Stimulated activated naive B cell treated with anti-CD40 and anti-IgM and Interleukin-4, amounts not matched to agents 10 μg/mL and 1 μg/mL and 100 μg/mL, for 72 hours (primary cell): Measurements from ENCODE around the gene TNIP1.

Source experiments
- ATAC-seq, 2 donors: fragments of 150-1000 bp; cut with Tn5 transposase; replicated peaks; 2 replicates each; pipeline ENCODE4 v1.10.0; 2021; ENCODE audit warnings: moderate library complexity in 1 of 2
- DNase-seq: peaks from one replicate; pipeline ENCODE4 v3.0.0; 2021
- H3K27ac Mint-ChIP-seq: one replicate; pipeline ENCODE4 v1.8.0; 2022; ENCODE audit warnings: mild to moderate bottlenecking, mixed read lengths
- H3K27me3 Mint-ChIP-seq, 2 donors: one replicate each; pipeline ENCODE4 v1.8.0; 2022; ENCODE audit warnings: mixed read lengths in 2 of 2
- H3K36me3 Mint-ChIP-seq, 2 donors: one replicate each; pipeline ENCODE4 v1.8.0; 2022; ENCODE audit warnings: mixed read lengths in 2 of 2, mild to moderate bottlenecking in 1 of 2
- H3K4me1 Mint-ChIP-seq, 2 donors: one replicate each; pipeline ENCODE4 v1.8.0; 2022; ENCODE audit warnings: mixed read lengths in 2 of 2, mild to moderate bottlenecking in 1 of 2
- H3K4me3 Mint-ChIP-seq, 2 donors: one replicate each; pipeline ENCODE4 v1.8.0; 2022; ENCODE audit warnings: mild to moderate bottlenecking in 2 of 2, mixed read lengths in 2 of 2, moderate library complexity in 1 of 2
- H3K9me3 Mint-ChIP-seq, 2 donors: one replicate each; pipeline ENCODE4 v1.8.0; 2022; ENCODE audit warnings: mixed read lengths in 2 of 2, mild to moderate bottlenecking in 1 of 2

The TNIP1 gene

DNA sequence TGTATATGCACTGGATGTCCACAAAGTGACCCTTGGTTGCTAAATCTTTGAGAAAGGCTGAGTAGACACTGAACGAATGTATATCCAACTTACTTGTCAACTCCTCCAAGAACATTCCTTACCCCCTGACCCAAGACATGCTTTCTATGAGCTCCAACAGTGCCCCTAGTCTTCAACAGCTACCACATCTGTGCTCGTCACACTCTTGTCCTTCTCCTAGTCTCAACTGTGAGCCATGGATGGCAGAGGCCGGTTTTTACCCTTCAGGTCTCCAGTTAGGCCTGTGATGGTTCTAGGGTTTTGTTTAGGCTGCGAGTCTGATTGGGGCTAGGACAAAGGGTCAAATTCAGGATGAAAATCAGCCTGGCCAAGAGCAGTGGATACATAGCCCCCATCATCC is 79.4 kb downstream of the TNIP1 start:
- Mint-ChIP-seq H3K27ac (no peak overlapping the region), H3K4me1 (no peaks in the 10 kb centered on the region), H3K9me3 (no peaks in the 10 kb centered on the region), H3K27me3 (peaks cover 4 to 14% of the 10 kb centered on the region in 2 donors), H3K4me3 (no peak overlapping the region), H3K36me3 (peaks cover 6 to 8% of the 10 kb centered on the region in 2 donors)
- ATAC-seq (no peak), DNase-seq (no peak)

DNA sequence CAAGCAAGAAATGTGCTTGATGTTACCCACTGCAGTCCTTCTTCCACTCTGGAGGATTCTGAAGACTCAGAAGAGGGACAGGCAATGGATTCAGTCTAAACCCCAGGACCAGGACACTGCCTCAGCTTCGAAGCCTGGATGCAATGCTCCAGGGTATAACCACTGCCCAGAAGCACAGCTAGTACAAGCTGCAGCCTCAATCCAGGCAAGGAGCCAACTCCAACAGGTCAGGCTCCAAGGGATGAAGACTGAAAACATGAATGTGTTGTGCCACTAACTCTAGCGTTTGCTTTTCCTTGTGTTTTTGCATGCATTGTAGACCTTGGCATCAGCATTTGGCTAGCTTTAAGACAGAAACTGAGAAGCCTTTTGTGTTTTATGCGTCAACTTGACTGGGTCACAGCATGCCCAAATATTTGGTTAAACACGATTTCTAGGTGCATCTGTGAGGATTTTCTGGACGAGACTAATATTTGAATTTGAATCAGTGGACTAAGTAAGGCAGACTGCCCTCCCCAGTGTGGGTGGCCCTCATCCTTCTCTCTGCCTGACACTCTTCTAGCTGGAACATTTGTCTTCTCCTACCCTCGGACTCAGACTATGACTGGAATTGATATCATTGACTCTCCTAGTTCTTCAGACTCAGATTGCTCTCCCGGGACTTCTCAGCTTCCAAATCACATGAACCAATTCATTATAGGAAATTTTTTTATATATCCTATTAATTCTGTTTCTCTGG is 81.0 kb downstream of the TNIP1 start:
- Mint-ChIP-seq H3K27ac (no peak overlapping the region), H3K4me3 (no peak overlapping the region), H3K36me3 (peaks cover 6 to 8% of the 10 kb centered on the region in 2 donors), H3K9me3 (peaks cover 0 to 2% of the 10 kb centered on the region in 2 donors), H3K27me3 (peaks cover 4 to 14% of the 10 kb centered on the region in 2 donors), H3K4me1 (no peaks in the 10 kb centered on the region)
- ATAC-seq (no peak), DNase-seq (no peak)

DNA sequence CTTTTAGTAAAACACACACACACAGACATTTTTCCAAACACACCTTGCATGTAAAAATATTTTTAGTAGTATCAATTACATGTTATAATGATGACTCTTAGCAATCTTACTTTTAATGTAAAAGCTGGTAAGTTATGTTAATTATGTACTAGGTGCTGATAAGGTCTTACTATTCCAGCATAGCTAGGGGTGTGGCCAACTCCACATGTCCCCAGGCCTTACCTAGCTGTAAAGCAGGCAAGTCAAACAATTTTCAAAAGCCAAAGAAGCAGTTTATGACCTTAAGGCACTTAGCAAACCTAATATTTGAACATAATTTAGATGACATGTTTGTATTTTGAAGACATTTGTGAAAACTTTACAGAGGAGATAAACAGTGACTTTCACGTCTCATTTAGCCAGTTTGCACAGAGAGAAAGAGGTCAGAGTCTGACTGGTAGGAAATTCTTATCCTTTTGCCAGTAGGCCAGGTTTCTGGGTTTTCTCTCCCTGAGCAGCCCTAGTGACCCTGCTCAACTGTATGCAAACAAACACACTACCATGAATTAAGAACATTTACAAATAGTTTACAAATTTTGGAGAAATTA is 86.9 kb downstream of the TNIP1 start:
- H3K4me1 Mint-ChIP-seq = no peaks in the 10 kb centered on the region
- ATAC-seq (no peak), DNase-seq (no peak)
- H3K27ac Mint-ChIP-seq = no peak overlapping the region
- peaks cover 20 to 30% of the 10 kb centered on the region in 2 donors for H3K36me3 Mint-ChIP-seq
- peaks cover 12 to 21% of the 10 kb centered on the region in 2 donors for H3K27me3 Mint-ChIP-seq
- H3K4me3 Mint-ChIP-seq = no peak overlapping the region
- H3K9me3 Mint-ChIP-seq = peaks cover 10 to 16% of the 10 kb centered on the region in 2 donors

- DNase-seq = no peak
- H3K4me1 Mint-ChIP-seq = no peaks in the 10 kb centered on the region
- peaks cover 20 to 30% of the 10 kb centered on the region in 2 donors for H3K36me3 Mint-ChIP-seq
- H3K9me3 Mint-ChIP-seq = peaks cover 10 to 16% of the 10 kb centered on the region in 2 donors
- no peak for ATAC-seq
- peaks cover 12 to 18% of the 10 kb centered on the region in 2 donors for H3K27me3 Mint-ChIP-seq
- no peak overlapping the region for H3K4me3 Mint-ChIP-seq
- H3K27ac Mint-ChIP-seq = no peak overlapping the region
These were observed 87.4 kb downstream of the TNIP1 start for GRCh38 chr5:150993422-150993821.

DNA sequence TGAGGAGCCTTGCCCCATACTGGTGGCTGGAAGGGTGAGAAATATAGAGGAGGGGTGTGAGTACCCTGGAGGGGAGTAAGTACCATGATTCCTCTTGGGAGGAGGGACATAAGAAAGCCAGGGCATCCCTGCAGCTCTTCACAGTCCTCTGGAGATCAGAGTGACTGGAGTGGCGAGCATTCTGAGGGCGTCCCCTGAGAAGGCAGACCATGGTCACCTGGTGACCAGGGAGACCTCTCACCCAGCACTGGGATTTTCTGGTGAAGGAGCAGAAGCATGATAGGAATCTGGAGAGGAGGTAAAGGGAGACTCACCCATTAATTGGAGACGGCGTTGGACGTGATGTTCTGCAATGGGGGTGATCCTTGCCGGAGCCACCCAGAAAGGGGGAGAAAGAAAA is 88.1 kb downstream of the TNIP1 start:
- Mint-ChIP-seq H3K36me3 (peaks cover 19 to 29% of the 10 kb centered on the region in 2 donors), H3K9me3 (peaks cover 10 to 16% of the 10 kb centered on the region in 2 donors), H3K27ac (no peak overlapping the region), H3K4me1 (no peaks in the 10 kb centered on the region), H3K27me3 (peaks cover 12 to 16% of the 10 kb centered on the region in 2 donors), H3K4me3 (no peak overlapping the region)
- DNase-seq (no peak), ATAC-seq (no peak)

DNA sequence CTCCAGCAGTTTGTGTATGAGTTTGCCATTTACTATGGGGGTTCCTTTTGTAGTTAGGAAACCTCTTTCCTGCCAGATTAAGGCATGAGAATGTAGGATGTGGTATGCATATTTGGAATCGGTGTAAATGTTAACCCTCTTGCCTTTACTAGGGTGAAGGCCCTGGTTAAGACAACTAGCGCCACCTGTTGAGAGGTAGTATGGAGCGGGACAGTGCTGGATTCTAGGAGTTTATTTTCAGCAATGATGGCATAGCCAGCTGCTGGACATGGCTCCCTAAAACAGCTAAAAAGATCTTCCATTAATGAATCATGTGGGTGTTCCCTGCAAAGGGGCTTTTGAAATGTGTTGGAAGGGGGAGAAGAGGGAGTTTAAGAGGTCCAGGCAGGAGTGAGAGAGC is 91.1 kb downstream of the TNIP1 start:
- ATAC-seq = no peak
- Mint-ChIP-seq H3K9me3 (peaks cover 8 to 16% of the 10 kb centered on the region in 2 donors), H3K27ac (no peak overlapping the region), H3K4me3 (no peak overlapping the region), H3K36me3 (peaks cover 19 to 23% of the 10 kb centered on the region in 2 donors), H3K4me1 (no peaks in the 10 kb centered on the region), H3K27me3 (peaks cover 10 to 12% of the 10 kb centered on the region in 2 donors)
- no peak for DNase-seq

- Mint-ChIP-seq H3K9me3 (peaks cover 3 to 10% of the 10 kb centered on the region in 2 donors), H3K4me3 (no peak overlapping the region), H3K27me3 (peaks cover 10 to 12% of the 10 kb centered on the region in 2 donors), H3K4me1 (no peaks in the 10 kb centered on the region), H3K27ac (no peak overlapping the region), H3K36me3 (peaks cover 12 to 15% of the 10 kb centered on the region in 2 donors)
- DNase-seq = no peak
- ATAC-seq = no peak
These were observed 93.1 kb downstream of the TNIP1 start for GRCh38 chr5:150987746-150988145.
